GM12865 (cell line): ENCODE results near the gene EMB.
"Not testable (repeated sequence)": the region's sequence is repeated elsewhere in the genome, so short reads cannot be mapped to it uniquely, and the experiment has no call there.

ENCODE experiments used
- DNase-seq: peaks from one replicate; pipeline ENCODE4 v3.0.0; 2010; ENCODE audit warnings: low read depth
- H3K4me3 ChIP-seq: 2 replicates; pipeline ENCODE4 v1.5.1; 2011; ENCODE audit warnings: mild to moderate bottlenecking, low read depth, low read length, control low read depth
- CTCF ChIP-seq: IDR thresholded peaks from 2 replicates; pipeline ENCODE4 v1.5.1; 2011; ENCODE audit warnings: low read length, control low read depth, low read depth, inconsistent platforms; ENCODE audit not compliant: insufficient read depth; ENCODE audit errors: missing control alignments

The EMB gene

GRCh38 chr5:50447941-50448340 is 6.9 kb upstream of the EMB start:
- TF ChIP-seq CTCF = no peak
- H3K4me3 ChIP-seq = no peak overlapping the region
- DNase-seq = no peak

GRCh38 chr5:50447228-50447627 is 6.1 kb upstream of the EMB start:
- no peak for TF ChIP-seq CTCF
- H3K4me3 ChIP-seq = no peak overlapping the region
- no peak for DNase-seq

GRCh38 chr5:50445296-50445949 is 4.3 kb upstream of the EMB start:
- no peak for TF ChIP-seq CTCF
- no peak overlapping the region for H3K4me3 ChIP-seq
- DNase-seq = peak; percentile 69

- not testable (repeated sequence) for H3K4me3 ChIP-seq, DNase-seq
These were observed 1.8 kb upstream of the EMB start for GRCh38 chr5:50442559-50443539.

GRCh38 chr5:50441493-50441955 is 436 bp upstream of the EMB start:
- peak overlapping the region; percentile 55 for H3K4me3 ChIP-seq
- no peak for DNase-seq
- TF ChIP-seq CTCF = no peak

GRCh38 chr5:50439221-50439620 is 1.9 kb downstream of the EMB start:
- DNase-seq = no peak
- H3K4me3 ChIP-seq = no peak overlapping the region
- no peak for TF ChIP-seq CTCF

GRCh38 chr5:50438060-50438459 is 3.0 kb downstream of the EMB start:
- DNase-seq, H3K4me3 ChIP-seq: not testable (repeated sequence)
